ENCODE measurements around the gene IFIH1. TPM values are rescaled to one million over a fixed set of nuclear protein-coding genes. Genes with fewer than 3 reads are reported as not detected.
A peak's percentile ranks its signal among the peaks of the same experiment; 100 is the strongest.

The IFIH1 gene
- total RNA-seq, 1 experiment from 2014 or later, result 8.5 TPM

GRCh38 chr2:162234620-162235462 lies 83.6 kb downstream of the IFIH1 start:
- no peak for DNase-seq (ENCODE audit: low read depth)
- in situ Hi-C loops (cut with HindIII; ENCODE audit: low pct_unique_long_range_greater_than_20kb, low sequenced_read_pairs), result no loop called here

GRCh38 chr2:162233197-162233596 lies 85.3 kb downstream of the IFIH1 start:
- in situ Hi-C loops (cut with HindIII; ENCODE audit: low pct_unique_long_range_greater_than_20kb, low sequenced_read_pairs), result no loop called here
- DNase-seq (ENCODE audit: low read depth), result no peak

- in situ Hi-C loops (cut with HindIII; ENCODE audit: low pct_unique_long_range_greater_than_20kb, low sequenced_read_pairs), result no loop called here
- DNase-seq (ENCODE audit: low read depth), result no peak
Observed at GRCh38 chr2:162232671-162233070, 85.8 kb downstream of the IFIH1 start.

DNA sequence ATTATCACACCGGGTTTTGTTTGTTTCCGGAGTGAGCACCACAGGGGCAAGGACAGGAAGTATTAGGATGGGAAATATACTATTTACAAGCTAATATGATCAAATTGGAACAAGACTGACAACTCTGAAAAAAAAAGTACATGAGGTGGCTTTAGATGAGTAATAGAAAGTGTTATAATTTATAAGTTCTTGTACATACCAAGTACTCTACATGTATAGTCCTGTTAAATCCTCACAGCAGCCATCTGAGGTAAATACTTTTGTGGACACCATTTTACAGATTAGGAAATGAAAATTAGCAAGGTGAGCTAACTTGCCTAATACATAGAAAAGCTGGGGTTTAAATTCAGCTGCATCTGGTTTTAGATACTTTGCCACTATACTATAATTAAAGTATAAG lies 86.5 kb downstream of the IFIH1 start:
- DNase-seq (ENCODE audit: low read depth), result no peak
- in situ Hi-C loops (cut with HindIII; ENCODE audit: low pct_unique_long_range_greater_than_20kb, low sequenced_read_pairs), result no loop called here

DNA sequence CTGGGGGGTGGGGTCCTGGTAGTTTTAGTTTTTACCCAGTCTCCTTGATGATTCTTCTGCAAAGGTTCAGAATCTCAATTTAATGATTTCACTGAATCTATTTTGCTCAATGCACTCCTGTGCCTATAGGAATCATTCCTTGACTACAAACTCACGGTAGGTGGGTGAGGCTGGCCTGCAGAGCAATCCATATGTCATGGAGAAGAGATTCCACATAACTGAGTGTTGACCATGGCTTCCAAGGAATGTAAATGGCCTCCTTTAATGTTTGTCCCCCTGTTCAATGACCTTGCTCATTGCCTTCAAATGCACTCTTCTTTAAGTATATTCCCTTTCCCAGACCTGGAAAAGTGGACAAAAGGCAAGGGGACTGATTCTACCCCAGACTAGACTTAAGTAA lies 87.7 kb downstream of the IFIH1 start:
- DNase-seq (ENCODE audit: low read depth), result no peak
- in situ Hi-C loops (cut with HindIII; ENCODE audit: low pct_unique_long_range_greater_than_20kb, low sequenced_read_pairs), result no loop called here

- in situ Hi-C loops (cut with HindIII; ENCODE audit: low pct_unique_long_range_greater_than_20kb, low sequenced_read_pairs), result no loop called here
- no peak for DNase-seq (ENCODE audit: low read depth)
Observed at GRCh38 chr2:162226836-162227235, 91.6 kb downstream of the IFIH1 start.

GRCh38 chr2:162221064-162221463 lies 97.4 kb downstream of the IFIH1 start:
- peak; percentile 8 for DNase-seq (ENCODE audit: low read depth)
- in situ Hi-C loops (cut with HindIII; ENCODE audit: low pct_unique_long_range_greater_than_20kb, low sequenced_read_pairs), result no loop called here

GRCh38 chr2:162220368-162220767 lies 98.1 kb downstream of the IFIH1 start:
- in situ Hi-C loops (cut with HindIII; ENCODE audit: low pct_unique_long_range_greater_than_20kb, low sequenced_read_pairs), result no loop called here
- DNase-seq (ENCODE audit: low read depth), result no peak

GRCh38 chr2:162219426-162219825 lies 99.1 kb downstream of the IFIH1 start:
- in situ Hi-C loops (cut with HindIII; ENCODE audit: low pct_unique_long_range_greater_than_20kb, low sequenced_read_pairs), result no loop called here
- no peak for DNase-seq (ENCODE audit: low read depth)

DNA sequence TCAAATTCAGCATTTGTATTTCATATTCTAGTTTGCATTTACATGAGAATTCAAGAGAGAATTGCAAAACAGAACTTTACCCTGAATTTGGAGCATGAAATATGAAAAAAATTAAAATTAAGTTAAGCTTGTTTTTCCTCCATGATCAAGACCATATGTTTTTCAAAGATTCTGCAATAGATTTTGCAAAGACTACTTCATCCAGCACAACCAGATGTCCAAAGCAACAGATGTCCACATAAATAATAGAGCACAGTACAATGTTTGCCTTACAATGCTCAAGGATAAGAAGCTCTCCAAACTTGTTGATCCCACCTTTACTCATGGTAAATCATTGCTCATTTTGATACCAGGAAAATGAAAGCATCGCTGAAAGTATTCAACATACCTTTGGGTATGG lies 100.9 kb downstream of the IFIH1 start:
- in situ Hi-C loops (cut with HindIII; ENCODE audit: low pct_unique_long_range_greater_than_20kb, low sequenced_read_pairs), result no loop called here
- no peak for DNase-seq (ENCODE audit: low read depth)

Other genes with a start within 250 kb of the IFIH1 start
- gene DPP4, start 244.5 kb downstream of the IFIH1 start, total RNA-seq (2014; rRNA removed; shearing (Covaris generic); ENCODE audit: low replicate concordance), result 22.0 and 37.5 TPM in 2 replicates
- gene GCG, start 166.4 kb downstream of the IFIH1 start, total RNA-seq (2014; rRNA removed; shearing (Covaris generic); ENCODE audit: low replicate concordance), result not detected in 2 replicates
- gene FAP, start 75.2 kb downstream of the IFIH1 start, total RNA-seq (2014; rRNA removed; shearing (Covaris generic); ENCODE audit: low replicate concordance), result not detected in 2 replicates
- 15.1 and 27.5 TPM in 2 replicates for gene GCA, start 25.4 kb upstream of the IFIH1 start, total RNA-seq (2014; rRNA removed; shearing (Covaris generic); ENCODE audit: low replicate concordance)